ENCODE results near the gene RBM33. TPM values are rescaled to one million over a fixed set of nuclear protein-coding genes. Genes with fewer than 3 reads are reported as not detected.
A peak's percentile ranks its signal among the peaks of the same experiment; 100 is the strongest.

The RBM33 gene
- total and polyA plus RNA-seq, 5 donors = 16.6 to 39.1 (median 38.0) TPM

DNA sequence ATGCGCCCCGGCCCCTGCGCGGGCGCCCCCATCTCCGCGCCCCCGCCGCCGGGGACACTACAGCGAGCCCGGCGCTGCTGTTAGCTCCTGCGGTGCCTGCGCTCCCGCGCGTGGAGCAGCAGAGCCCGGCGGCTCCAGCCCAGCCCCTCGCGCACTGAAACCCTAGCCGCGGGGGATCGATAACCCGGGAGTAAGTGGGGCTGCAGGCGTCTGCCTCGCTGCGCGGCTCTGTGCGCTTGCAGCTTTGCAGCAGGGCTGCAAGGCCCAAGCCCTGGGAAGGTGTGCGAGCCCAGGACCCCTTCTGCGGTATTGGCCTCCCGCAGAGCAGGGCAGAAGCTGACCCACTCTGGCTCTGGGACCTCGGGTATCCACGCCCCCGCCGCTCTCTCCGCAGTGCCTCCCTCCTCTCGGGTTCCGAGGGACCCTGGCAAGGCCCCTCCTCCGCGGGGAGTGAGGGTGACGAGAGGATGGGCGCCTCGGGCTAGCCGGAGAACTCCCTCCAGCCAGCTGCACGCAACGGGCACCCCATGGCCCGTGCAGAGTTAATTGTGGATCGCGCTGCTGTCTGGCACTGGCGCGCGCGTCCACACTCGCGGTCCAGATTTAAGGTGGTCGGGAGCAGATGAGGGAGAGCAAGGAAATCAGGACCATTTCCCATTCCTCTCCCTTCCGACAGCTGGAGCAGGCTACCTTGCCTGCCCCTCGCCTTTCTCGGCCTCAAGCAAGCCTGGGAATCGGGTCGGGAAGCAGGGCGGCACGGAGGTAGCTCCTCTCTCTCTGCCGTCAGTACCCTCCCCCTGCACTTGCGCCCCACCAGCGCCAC lies 165.7 kb downstream of the RBM33 start:
- intact Hi-C loops (cut with DNase I) = no loop called here
- H3K27ac ChIP-seq (ENCODE audit: low read length) = no peak overlapping the region
- H3K27me3 ChIP-seq (ENCODE audit: control insufficient read depth, insufficient read depth) = no peaks in the 10 kb centered on the region
- no peaks in the 10 kb centered on the region for H3K9me3 ChIP-seq (ENCODE audit: control insufficient read depth, low read length)
- H3K4me1 ChIP-seq (ENCODE audit: control insufficient read depth, insufficient read depth, low read length) = peaks cover 5% of the 10 kb centered on the region
- WGBS = 1% methylated on average over 69 of the region's 69 CpGs
- DNase-seq = peak in 1 of 3 donors; percentile 22
- ATAC-seq = no peak
- no peak overlapping the region for H3K4me3 ChIP-seq (ENCODE audit: low read length)

DNA sequence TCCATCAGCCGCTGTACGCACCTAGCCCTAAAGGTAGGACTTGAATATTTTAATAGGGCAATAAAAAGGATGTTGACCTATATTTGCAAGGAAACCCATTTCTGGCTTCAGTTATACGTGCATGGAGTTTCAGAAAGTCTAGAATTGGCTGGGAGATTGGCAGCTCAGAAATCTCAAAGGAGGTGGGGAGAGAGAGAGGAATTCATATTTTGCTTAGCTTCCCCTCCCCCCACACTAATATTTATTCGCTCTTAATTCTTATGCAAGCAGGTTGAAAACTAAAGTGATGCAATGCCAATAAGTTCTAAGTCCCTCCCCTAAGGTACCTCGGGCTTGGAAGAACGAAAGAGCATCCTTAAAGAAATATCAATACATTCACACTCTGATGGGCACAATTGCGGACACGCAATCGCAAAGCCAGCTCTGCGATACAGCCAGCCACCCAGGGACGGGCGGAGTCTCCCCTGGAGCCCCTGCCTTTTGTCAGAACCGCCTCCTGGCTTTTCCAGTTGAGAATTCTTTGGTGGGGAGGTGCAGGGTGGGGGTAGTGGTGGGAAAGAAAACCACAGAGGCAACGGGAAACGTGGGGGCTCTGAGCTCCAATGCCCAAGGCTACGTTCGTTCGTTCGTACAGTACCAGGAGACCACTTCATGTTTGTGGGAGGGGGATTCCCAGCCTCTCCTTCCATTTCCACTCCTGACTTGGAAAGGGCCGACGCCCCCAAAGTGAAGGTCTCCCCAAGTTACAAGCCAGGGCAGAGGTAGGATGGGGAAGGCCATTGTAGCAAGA lies 166.5 kb downstream of the RBM33 start:
- intact Hi-C loops (cut with DNase I) = no loop called here
- peaks cover under 1% of the 10 kb centered on the region for H3K4me1 ChIP-seq (ENCODE audit: control insufficient read depth, insufficient read depth, low read length)
- ATAC-seq = no peak
- H3K27ac ChIP-seq (ENCODE audit: low read length) = no peak overlapping the region
- H3K4me3 ChIP-seq (ENCODE audit: low read length) = no peak overlapping the region
- WGBS = 2% methylated on average over 21 of the region's 21 CpGs
- DNase-seq = no peak
- H3K27me3 ChIP-seq (ENCODE audit: control insufficient read depth, insufficient read depth) = no peaks in the 10 kb centered on the region
- no peaks in the 10 kb centered on the region for H3K9me3 ChIP-seq (ENCODE audit: control insufficient read depth, low read length)

DNA sequence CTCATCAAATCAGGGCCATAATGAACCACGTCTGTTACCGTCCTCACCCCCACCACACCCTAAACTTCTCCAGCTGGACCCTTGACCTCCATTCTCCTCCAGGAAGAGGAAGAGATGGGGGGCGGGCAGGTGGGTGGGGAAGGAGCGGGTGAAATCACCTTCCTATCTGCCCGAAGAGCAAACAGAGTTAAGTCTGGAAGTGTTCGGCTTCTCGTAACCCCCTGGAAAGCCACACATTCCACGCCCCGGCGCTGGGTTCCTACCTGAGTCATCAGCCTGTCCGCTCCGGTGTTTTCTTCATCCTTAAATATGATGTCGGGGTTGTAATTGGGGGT lies 167.1 kb downstream of the RBM33 start:
- under 1% methylated on average over 13 of the region's 13 CpGs for WGBS
- no peak for ATAC-seq
- H3K27ac ChIP-seq (ENCODE audit: low read length) = no peak overlapping the region
- H3K27me3 ChIP-seq (ENCODE audit: control insufficient read depth, insufficient read depth) = no peaks in the 10 kb centered on the region
- intact Hi-C loops (cut with DNase I) = no loop called here
- H3K4me3 ChIP-seq (ENCODE audit: low read length) = no peak overlapping the region
- no peaks in the 10 kb centered on the region for H3K4me1 ChIP-seq (ENCODE audit: control insufficient read depth, insufficient read depth, low read length)
- DNase-seq = peak in 1 of 3 donors; percentile 21
- H3K9me3 ChIP-seq (ENCODE audit: control insufficient read depth, low read length) = no peaks in the 10 kb centered on the region

DNA sequence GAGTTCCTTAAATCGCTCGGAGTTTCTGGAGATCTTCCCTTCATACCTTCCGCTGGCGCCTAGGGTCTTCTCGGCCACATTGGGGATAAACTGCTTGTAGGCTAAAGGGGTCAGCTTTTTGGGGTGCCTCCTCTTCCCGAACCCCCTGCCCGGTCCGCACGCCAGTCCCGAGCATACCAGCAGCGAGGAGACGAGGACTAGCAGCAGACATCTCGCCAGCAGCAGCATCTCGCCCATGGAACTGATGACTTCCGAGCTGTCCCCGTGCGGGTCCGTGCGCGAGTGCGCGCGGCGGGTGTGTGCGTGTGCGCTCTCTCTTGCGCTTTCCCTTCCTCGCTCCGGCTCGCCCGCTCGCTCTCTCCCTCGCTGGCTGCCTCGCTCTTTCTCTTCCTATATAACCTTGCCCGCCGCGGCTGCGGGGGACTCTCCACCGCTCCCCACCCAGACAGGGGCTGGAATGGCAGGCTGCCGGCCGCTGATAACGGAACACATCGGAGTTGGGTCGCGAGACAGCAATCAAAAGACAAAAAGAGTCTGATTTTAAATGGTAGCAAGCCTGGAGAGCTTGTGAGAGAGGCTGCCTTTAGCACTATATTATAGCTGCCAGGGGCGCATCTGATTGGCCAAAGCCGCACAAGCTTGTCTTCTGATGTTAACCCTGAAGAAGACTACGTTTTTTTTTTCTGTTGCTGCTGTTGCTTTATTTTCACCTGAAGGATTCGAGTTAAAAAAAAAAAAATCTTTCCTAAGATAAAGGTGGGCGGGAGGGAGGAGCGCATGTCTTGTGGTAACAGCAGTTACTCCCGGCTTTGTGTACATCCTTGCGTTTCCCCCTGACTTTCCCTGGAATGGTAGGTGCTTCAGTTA lies 167.7 kb downstream of the RBM33 start, which contains the start of gene SHH:
Gene SHH, minus strand, starts transcription at position 569 of the 867 bp plus-strand sequence. Its CDS starts 341 bp downstream, at position 228.
- WGBS = under 1% methylated on average over 53 of the region's 53 CpGs
- DNase-seq (peak in 2 of 3 donors; percentile 33 to 38), ATAC-seq (no peak)
- H3K4me3 ChIP-seq (ENCODE audit: low read length) = no peak within 1 kb of the TSS
- no peaks in the 10 kb centered on the region for H3K4me1 ChIP-seq (ENCODE audit: control insufficient read depth, insufficient read depth, low read length)
- H3K9me3 ChIP-seq (ENCODE audit: control insufficient read depth, low read length) = no peaks in the 10 kb centered on the region
- H3K27me3 ChIP-seq (ENCODE audit: control insufficient read depth, insufficient read depth) = no peaks in the 10 kb centered on the region
- intact Hi-C loops (cut with DNase I) = no loop called here
- H3K27ac ChIP-seq (ENCODE audit: low read length) = no peak within 1 kb of the TSS

DNA sequence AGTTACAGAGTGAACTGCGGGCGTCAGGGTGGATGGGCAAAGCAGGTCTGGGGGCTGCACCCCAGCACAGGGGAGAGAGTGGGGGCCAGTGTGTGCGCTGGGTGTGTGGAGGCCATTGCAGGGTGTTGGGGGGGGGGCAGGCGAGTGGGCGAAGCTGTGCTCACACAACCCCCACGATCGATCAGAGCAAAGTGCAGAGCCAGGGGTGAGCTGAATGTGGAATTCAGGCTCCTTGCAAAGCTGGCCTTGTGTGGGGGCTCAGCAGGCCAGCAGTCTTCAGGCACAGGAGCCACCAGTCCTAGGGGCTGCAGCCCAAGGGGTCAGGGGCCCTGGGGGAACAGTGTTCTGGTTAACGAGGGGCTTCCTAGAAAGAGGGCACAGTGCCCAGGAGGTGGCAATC lies 168.7 kb downstream of the RBM33 start:
- H3K9me3 ChIP-seq (ENCODE audit: control insufficient read depth, low read length) = no peaks in the 10 kb centered on the region
- DNase-seq = peak in 2 of 3 donors; percentile 17 to 33
- H3K4me3 ChIP-seq (ENCODE audit: low read length) = no peak overlapping the region
- no peaks in the 10 kb centered on the region for H3K4me1 ChIP-seq (ENCODE audit: control insufficient read depth, insufficient read depth, low read length)
- intact Hi-C loops (cut with DNase I) = no loop called here
- H3K27me3 ChIP-seq (ENCODE audit: control insufficient read depth, insufficient read depth) = no peaks in the 10 kb centered on the region
- ATAC-seq = no peak
- 6% methylated on average over 8 of the region's 8 CpGs for WGBS
- no peak overlapping the region for H3K27ac ChIP-seq (ENCODE audit: low read length)

DNA sequence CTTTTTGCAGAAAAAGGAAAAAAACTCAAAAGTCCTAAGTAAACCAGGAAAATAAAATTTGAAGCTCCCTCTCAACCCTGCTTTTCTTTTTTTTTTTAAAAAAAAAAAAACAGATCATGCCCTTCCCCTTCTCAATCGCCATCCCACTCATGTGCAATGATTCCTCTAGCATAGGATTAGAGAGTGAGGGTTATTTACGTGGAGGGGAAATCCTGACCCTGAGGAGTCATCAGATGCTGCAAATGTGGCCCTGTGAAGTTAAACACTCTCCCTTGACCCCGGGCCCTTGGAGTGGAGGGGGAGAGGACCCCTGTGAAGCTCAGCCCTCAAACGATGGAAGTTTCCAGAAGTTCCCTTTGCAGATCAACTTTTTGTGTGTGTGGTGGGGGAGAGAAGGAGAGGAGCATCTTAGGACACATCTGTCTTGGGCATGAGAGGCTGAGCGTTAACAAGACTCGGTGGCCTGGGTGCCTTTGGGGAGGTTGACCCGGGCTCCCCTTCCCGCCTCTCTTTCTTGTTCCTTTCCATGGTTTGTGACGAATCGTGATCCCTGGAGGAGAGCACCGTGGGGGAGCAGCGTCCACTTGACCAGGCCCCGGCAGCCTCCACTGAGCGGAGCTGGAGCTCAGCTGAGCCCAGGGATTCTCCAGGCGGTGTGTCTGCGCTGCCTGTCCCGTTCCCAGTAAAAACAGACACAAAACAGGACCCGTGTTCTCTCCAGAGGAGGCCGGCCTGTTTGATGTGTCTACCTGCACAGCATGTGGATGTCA lies 169.3 kb downstream of the RBM33 start:
- no peaks in the 10 kb centered on the region for H3K27me3 ChIP-seq (ENCODE audit: control insufficient read depth, insufficient read depth)
- ATAC-seq (no peak), DNase-seq (peak in 1 of 3 donors; percentile 36)
- no peaks in the 10 kb centered on the region for H3K9me3 ChIP-seq (ENCODE audit: control insufficient read depth, low read length)
- intact Hi-C loops (cut with DNase I) = no loop called here
- H3K4me3 ChIP-seq (ENCODE audit: low read length) = no peak overlapping the region
- H3K4me1 ChIP-seq (ENCODE audit: control insufficient read depth, insufficient read depth, low read length) = no peaks in the 10 kb centered on the region
- no peak overlapping the region for H3K27ac ChIP-seq (ENCODE audit: low read length)
- 6% methylated on average over 19 of the region's 19 CpGs for WGBS

DNA sequence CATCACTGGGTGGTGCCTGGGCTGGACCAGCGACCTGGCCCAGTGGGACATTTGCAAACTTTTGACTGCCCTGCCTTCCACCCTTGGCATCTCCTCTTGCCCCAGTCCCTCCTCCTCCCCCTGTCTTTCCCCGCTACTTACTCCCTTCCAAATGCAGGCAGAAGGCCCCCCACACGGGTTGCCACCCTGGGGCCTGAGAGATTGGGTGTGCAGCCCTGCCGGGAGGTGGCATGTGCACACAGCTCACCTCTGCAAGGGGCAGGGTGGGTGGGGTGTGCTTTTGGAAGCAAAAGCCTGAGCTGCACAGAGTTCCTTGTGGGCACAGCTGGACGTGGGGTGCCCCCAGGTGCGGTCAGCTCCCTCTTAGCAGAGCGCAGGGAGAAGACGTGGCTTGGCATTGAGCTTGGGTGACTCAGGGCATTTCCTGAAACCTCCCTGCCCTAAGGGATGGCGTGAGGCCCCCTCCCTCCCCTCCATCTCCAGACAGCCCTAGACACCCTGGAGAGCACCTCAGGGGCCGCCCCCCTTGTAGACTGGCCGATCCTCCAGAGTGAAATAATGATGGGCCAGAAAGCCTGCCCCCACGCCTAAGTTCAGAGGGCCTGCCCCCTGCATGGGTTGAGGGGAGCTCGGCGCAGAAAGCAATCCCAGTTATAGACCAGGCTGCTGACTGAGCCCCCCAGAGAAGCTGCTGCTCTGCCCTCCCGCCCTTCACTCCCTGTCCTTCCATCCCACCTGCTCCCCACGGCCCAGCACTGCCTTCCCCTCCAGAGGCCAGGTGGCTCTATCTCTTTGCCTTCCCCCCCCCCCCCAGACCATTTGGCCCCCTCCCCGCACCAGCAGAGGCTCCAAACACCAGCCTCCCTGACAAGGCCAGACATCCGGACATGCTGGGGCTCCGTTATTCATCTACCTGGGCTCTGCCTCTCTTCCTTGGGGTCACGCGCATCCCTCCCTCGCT lies 170.1 kb downstream of the RBM33 start:
- Histone ChIP-seq H3K27me3 (ENCODE audit: control insufficient read depth, insufficient read depth) (no peaks in the 10 kb centered on the region), H3K27ac (ENCODE audit: low read length) (no peak overlapping the region), H3K9me3 (ENCODE audit: control insufficient read depth, low read length) (no peaks in the 10 kb centered on the region), H3K4me1 (ENCODE audit: control insufficient read depth, insufficient read depth, low read length) (no peaks in the 10 kb centered on the region), H3K4me3 (ENCODE audit: low read length) (no peak overlapping the region)
- intact Hi-C loops (cut with DNase I) = loop anchor here in 1 of 4 donors (5.0 kb wide), 1 partner anchor 658 kb away; no protein-coding TSS in a partner anchor
- WGBS = 6% methylated on average over 22 of the region's 22 CpGs
- DNase-seq = peak in 2 of 3 donors; percentile 31 to 35
- ATAC-seq = no peak

DNA sequence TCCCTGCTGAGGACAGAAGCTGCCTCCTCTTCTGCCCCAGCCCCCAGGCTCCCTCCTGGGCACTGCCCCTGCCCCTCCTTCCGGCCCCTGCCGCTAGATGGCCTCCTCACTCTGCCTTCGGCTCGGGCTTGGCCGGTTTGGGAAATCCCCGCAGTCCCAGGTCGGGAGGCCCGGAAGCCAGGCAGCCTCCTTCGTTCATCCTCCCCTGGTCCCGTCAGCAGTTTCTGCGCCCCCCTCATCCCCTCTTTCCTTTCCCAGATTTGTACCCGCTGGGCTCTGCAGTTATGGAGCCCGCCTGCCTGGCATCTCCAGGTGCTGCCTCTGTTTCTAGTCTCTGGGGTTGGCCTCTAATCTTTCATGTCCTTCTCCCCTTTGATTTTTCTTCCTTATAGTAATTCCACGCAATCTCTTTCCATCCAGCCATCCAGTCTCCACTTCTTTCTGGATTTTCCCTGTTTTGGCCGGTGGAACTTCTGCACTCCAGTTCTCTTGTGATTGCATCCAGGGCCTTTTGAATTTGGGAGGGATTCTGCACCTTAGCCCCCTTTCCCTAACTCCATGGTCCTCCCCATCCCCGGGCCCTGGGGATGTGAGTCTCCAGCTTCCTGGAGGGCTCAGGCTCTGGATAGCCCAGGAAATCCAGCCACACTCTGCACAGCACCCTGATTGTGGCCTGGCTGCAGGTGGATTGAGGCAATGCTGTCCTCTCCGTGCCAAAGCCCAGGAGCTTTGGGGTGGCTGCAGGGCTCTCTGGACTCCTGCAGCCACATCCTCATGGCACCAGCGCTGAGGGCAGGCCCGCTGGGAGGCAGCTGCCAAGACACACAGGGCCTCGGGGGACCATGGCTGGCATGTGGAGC lies 171.1 kb downstream of the RBM33 start:
- H3K9me3 ChIP-seq (ENCODE audit: control insufficient read depth, low read length) = no peaks in the 10 kb centered on the region
- intact Hi-C loops (cut with DNase I) = loop anchor here in 1 of 4 donors (5.0 kb wide), 1 partner anchor 657 kb away; no protein-coding TSS in a partner anchor
- no peaks in the 10 kb centered on the region for H3K4me1 ChIP-seq (ENCODE audit: control insufficient read depth, insufficient read depth, low read length)
- no peak overlapping the region for H3K27ac ChIP-seq (ENCODE audit: low read length)
- no peak overlapping the region for H3K4me3 ChIP-seq (ENCODE audit: low read length)
- H3K27me3 ChIP-seq (ENCODE audit: control insufficient read depth, insufficient read depth) = no peaks in the 10 kb centered on the region
- DNase-seq (peak in 2 of 3 donors; percentile 56 to 65), ATAC-seq (peak; percentile 61 to 69)
- 31% methylated on average over 20 of the region's 20 CpGs for WGBS

DNA sequence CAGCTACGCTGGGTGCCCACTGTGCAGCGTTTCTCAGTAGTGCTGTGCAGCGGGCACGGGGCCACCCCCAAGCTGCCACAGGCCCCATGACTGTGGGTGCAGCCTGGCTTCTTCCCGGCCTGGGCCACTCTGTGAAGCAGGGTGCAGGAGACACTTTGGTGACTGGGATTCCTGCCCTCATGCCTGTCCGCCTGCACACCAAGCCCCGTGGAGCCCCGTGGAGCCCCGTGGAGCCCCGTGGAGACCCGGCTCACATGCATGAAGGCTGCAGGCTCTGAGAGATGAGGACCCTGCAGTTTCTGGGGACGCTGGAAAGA lies 171.7 kb downstream of the RBM33 start:
- H3K27me3 ChIP-seq (ENCODE audit: control insufficient read depth, insufficient read depth) = no peaks in the 10 kb centered on the region
- H3K27ac ChIP-seq (ENCODE audit: low read length) = no peak overlapping the region
- no peak overlapping the region for H3K4me3 ChIP-seq (ENCODE audit: low read length)
- no peaks in the 10 kb centered on the region for H3K9me3 ChIP-seq (ENCODE audit: control insufficient read depth, low read length)
- H3K4me1 ChIP-seq (ENCODE audit: control insufficient read depth, insufficient read depth, low read length) = no peaks in the 10 kb centered on the region
- no peak for ATAC-seq
- 84% methylated on average over 12 of the region's 12 CpGs for WGBS
- intact Hi-C loops (cut with DNase I) = loop anchor here in 1 of 4 donors (5.0 kb wide), 1 partner anchor 656 kb away; no protein-coding TSS in a partner anchor
- DNase-seq = peak in 2 of 3 donors; percentile 34 to 35
